Testis (tissue), 3 donors: Measurements from ENCODE around the gene PABPC1L. TPM values are rescaled to one million over a fixed set of nuclear protein-coding genes. Genes with fewer than 3 reads are reported as not detected.

Source experiments
- DNase-seq: peaks from one replicate; pipeline ENCODE4 v3.0.0-alpha.2; 2019
- H3K27ac ChIP-seq, 2 donors: fragments of 200-600 bp; sonication (generic); one replicate each; pipeline ENCODE4 v1.5.1; 2019
- H3K27me3 ChIP-seq: fragments of 200-600 bp; sonication (generic); one replicate; pipeline ENCODE4 v1.5.1; 2019
- H3K36me3 ChIP-seq: fragments of 200-600 bp; sonication (generic); one replicate; pipeline ENCODE4 v1.5.1; 2017; ENCODE audit warnings: low read depth; ENCODE audit errors: missing control alignments
- H3K4me1 ChIP-seq: fragments of 200-600 bp; sonication (generic); one replicate; pipeline ENCODE4 v1.5.1; 2019
- H3K4me3 ChIP-seq, 2 donors: fragments of 200-600 bp; sonication (generic); one replicate each; pipeline ENCODE4 v1.5.1; 2017 to 2019
- H3K9me3 ChIP-seq: fragments of 200-600 bp; sonication (generic); one replicate; pipeline ENCODE4 v1.5.1; 2017
- POLR2A ChIP-seq: fragments of 450-650 bp; IDR thresholded peaks from one replicate; pipeline ENCODE4 v1.6.1; 2017; ENCODE audit warnings: antibody characterized with exemption, mild to moderate bottlenecking, moderate library complexity
- WGBS, 2 donors: methylation state at CpG; one replicate each; pipeline ENCODE4 v1.1.5; 2018; 5-methylcytosine and 5-hydroxymethylcytosine counted together
- intact Hi-C: fragments of 100-400 bp; cut with DNase I; formaldehyde crosslinking; loops from one replicate; pipeline ENCODE4 v1.15.1; 2023; ENCODE audit warnings: low total_unique reads
- polyA plus RNA-seq: library from polyadenylated mRNA; stranded (reverse); fragments of 350-450 nt; fragmentation: Illumina TruSeq; extraction: RNeasy Lipid Tissue Mini Kit (QIAGEN cat#74804); gene quantifications from one replicate; pipeline ENCODE4 v1.2.3, GENCODE V29; 2014; ENCODE audit warnings: low read depth, low replicate concordance; ENCODE audit not compliant: insufficient read depth
- total RNA-seq, 2 donors: library from RNA; depleted of rRNA; stranded (reverse); fragments of >200 nt; gene quantifications; one replicate each; pipeline ENCODE4 v1.2.3, GENCODE V29; 2016
- TF ChIP-seq, protein P1 (sequence below), 3 experiments: fragments of 450-650 bp in 2 of 3; fragments of 200-600 bp in 1 of 3; sonication (generic) in 1 of 3; IDR thresholded peaks; one replicate each; pipeline ENCODE4 v1.5.1; 2016 to 2019; ENCODE audit warnings: antibody characterized with exemption in 3 of 3, mild to moderate bottlenecking in 2 of 3, moderate library complexity in 1 of 3

PABPC1L gene
- total and polyA plus RNA-seq, 3 donors from 2014 or later = 27.9 to 71.7 (median 59.2) TPM

DNA sequence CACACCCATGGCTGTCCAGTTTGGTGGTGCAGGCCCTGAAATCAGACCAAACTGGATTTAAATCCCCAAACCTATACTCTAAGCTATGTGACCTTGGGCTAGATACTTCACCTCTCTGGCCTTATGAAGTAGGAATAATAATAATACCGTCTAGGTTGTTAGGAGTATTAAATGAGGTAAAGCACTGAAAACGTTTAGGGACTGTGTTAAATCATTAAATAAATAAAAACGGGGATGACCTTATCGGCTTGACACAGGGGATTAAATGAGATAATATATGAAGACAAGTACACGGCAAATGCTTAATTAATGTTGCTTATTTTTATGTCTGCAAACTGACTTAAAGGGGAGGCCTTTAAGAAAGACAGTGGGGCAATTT, 55.8 kb downstream of the PABPC1L start:
- Histone ChIP-seq H3K27me3 (no peaks in the 10 kb centered on the region), H3K4me3 (peak overlapping the region; percentile 88 to 95), H3K4me1 (peaks cover 19% of the 10 kb centered on the region), H3K36me3 (no peaks in the 10 kb centered on the region), H3K9me3 (no peaks in the 10 kb centered on the region), H3K27ac (peak overlapping the region; percentile 63 to 81)
- no peak for DNase-seq
- intact Hi-C loops = no loop called here
- TF ChIP-seq POLR2A = no peak
- TF ChIP-seq, protein P1, sequence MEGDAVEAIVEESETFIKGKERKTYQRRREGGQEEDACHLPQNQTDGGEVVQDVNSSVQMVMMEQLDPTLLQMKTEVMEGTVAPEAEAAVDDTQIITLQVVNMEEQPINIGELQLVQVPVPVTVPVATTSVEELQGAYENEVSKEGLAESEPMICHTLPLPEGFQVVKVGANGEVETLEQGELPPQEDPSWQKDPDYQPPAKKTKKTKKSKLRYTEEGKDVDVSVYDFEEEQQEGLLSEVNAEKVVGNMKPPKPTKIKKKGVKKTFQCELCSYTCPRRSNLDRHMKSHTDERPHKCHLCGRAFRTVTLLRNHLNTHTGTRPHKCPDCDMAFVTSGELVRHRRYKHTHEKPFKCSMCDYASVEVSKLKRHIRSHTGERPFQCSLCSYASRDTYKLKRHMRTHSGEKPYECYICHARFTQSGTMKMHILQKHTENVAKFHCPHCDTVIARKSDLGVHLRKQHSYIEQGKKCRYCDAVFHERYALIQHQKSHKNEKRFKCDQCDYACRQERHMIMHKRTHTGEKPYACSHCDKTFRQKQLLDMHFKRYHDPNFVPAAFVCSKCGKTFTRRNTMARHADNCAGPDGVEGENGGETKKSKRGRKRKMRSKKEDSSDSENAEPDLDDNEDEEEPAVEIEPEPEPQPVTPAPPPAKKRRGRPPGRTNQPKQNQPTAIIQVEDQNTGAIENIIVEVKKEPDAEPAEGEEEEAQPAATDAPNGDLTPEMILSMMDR (IDR thresholded peaks at IDR 0.05) = no peak
- WGBS, 2 donors = 22 to 30% methylated on average over 5 of the region's 5 CpGs

DNA sequence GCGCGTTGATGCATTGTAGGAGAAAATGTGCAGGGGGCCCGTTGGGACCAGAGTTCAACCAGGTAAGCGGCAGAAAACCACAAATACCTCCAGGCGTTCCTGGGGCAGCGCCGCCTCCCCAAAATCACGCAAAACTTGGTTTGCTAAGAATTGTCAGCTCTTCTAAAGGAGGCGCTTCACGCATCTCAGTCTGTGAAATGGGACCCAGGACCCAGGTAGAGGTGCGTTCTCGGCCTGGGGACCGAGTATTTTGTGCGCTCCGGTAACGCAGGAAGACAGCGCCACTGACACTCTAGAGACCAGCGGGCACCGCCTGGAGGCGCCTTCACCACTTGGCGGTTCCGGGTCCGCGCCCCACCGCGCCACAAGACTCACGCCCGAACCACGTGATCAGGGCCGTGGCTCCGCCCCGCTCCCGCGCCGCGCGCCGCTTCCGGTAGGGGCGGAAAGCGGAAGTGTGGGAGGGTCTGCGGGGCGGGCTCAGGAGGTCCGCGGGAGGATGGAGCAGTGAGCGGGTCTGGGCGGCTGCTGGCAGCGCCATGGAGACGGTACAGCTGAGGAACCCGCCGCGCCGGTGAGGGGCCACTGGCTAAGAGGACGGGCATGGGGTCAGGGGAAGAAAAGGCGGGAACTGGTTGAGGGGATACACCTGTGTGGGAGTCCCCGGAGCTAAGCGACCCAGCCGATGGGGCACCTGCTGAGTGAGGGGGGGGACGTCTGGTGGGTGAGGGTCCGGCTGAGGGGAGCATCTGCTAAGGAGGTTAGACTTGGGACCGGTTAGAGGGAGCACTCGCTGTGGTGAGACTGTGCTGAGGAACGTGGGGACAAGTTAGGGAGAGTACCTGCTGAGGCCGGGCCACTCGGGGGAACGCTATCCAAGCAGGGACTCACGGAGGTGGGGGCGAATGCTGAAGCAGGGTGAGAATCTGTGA, 56.4 kb downstream of the PABPC1L start, which contains the start of gene STK4:
STK4 (plus strand) TSS at position 483 of the 932 bp plus-strand sequence; CDS start at position 540, 57 bp downstream.
- no peaks in the 10 kb centered on the region for H3K9me3 ChIP-seq
- H3K36me3 ChIP-seq = no peaks in the 10 kb centered on the region
- TF ChIP-seq, protein P1 (IDR thresholded peaks at IDR 0.05) = peak; percentile 31 to 70 (median 50)
- peak; percentile 42 for TF ChIP-seq POLR2A
- peak; percentile 95 for DNase-seq
- intact Hi-C loops = no loop called here
- peaks cover 16% of the 10 kb centered on the region for H3K4me1 ChIP-seq
- H3K4me3 ChIP-seq = peak within 1 kb of the TSS; percentile 88 to 95
- H3K27ac ChIP-seq = peak within 1 kb of the TSS; percentile 63 to 81
- 1% methylated on average over 31 to 47 of the region's 68 CpGs for WGBS, 2 donors
- no peaks in the 10 kb centered on the region for H3K27me3 ChIP-seq

DNA sequence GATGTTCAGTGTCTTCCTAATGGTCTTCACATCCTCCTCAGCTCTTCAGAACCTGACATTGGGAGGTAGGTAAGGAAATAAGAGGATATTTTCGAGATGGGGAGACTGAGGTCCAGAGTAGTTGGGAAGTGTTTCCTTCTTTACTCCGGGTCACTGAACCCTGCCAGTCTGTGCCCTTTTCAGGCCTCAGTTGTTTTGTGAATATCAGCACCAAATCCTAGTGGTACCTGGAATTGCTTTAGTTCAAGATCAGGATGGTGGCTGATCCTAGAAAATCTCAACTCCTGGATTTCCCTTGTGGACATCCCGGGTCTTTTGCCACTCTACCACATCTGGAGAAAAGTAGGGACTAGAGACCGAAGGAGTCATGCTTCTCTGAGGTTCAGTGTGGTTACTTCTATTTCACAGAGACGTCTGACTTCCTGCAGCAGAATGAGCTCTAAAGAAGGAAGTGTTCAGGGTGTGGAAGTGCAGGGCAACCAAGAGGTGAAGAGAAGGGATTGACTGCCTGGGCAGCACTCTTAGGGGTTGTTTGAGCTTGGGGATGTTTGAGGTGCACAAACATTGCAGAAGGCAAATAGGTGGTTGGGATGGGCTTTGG, 57.4 kb downstream of the PABPC1L start:
- H3K4me1 ChIP-seq = peaks cover 16% of the 10 kb centered on the region
- no peaks in the 10 kb centered on the region for H3K36me3 ChIP-seq
- H3K27me3 ChIP-seq = no peaks in the 10 kb centered on the region
- H3K27ac ChIP-seq = peak overlapping the region in 1 of 2 donors; percentile 63
- TF ChIP-seq, protein P1 (IDR thresholded peaks at IDR 0.05) = no peak
- TF ChIP-seq POLR2A = no peak
- H3K4me3 ChIP-seq = peak overlapping the region; percentile 88 to 95
- H3K9me3 ChIP-seq = no peaks in the 10 kb centered on the region
- DNase-seq = no peak
- intact Hi-C loops = no loop called here
- 25 to 34% methylated on average over 5 of the region's 5 CpGs for WGBS, 2 donors

DNA sequence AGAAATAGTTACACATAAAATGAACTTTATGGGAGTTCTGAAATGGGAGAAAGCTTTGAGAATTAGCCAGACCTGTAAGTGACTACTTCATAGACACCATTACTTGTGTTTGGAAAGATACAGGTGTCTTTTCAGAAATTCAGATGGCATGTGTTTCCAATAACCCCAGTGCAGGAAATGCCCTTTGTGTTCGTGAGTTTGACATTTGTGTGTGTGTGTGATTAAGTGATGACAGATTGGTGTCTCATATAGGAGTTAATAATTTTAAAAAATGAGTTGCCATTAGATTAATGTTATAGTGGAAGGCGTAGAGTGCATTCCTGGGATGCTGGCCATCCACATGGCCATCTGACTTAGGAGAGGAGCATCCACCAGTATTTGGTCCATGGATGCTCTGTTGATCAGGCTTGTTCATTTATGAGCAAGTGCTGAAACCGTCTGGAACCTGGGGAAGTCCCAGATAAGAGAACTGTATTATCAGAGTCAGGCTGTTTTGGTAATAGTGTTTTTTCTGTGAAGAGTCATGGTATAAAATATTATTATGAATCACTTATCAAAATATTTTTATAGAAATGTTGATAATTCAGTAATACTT, 59.5 kb downstream of the PABPC1L start:
- DNase-seq = no peak
- no peak overlapping the region for H3K27ac ChIP-seq
- no peak overlapping the region for H3K4me3 ChIP-seq
- intact Hi-C loops = no loop called here
- no peak for TF ChIP-seq POLR2A
- TF ChIP-seq, protein P1 (IDR thresholded peaks at IDR 0.05) = no peak
- WGBS, 2 donors = 69 to 73% methylated on average over 3 of the region's 3 CpGs
- no peaks in the 10 kb centered on the region for H3K9me3 ChIP-seq
- H3K27me3 ChIP-seq = no peaks in the 10 kb centered on the region
- H3K4me1 ChIP-seq = peaks cover 16% of the 10 kb centered on the region
- H3K36me3 ChIP-seq = no peaks in the 10 kb centered on the region
